Subcutaneous abdominal adipose tissue (tissue), 5 donors: ENCODE measurements around the gene MEAK7.
A peak's percentile ranks its signal among the peaks of the same experiment; 100 is the strongest.

Source experiments
- H3K27ac ChIP-seq: one replicate; pipeline ENCODE4 v1.7.0; 2013; ENCODE audit warnings: low read depth, mild to moderate bottlenecking, inconsistent platforms, low read length, moderate library complexity
- H3K27me3 ChIP-seq, 5 donors: one replicate each; pipeline ENCODE4 v1.7.0; 2013; ENCODE audit warnings: low read length in 5 of 5, inconsistent platforms in 1 of 5; ENCODE audit not compliant: control insufficient read depth in 5 of 5, insufficient read depth in 4 of 5
- H3K36me3 ChIP-seq, 5 donors: one replicate each; pipeline ENCODE4 v1.7.0; 2013; ENCODE audit warnings: low read length in 5 of 5; ENCODE audit not compliant: control insufficient read depth in 5 of 5, insufficient read depth in 5 of 5
- H3K4me1 ChIP-seq, 5 donors: one replicate each; pipeline ENCODE4 v1.7.0; 2013; ENCODE audit warnings: low read length in 5 of 5, mild to moderate bottlenecking in 3 of 5, moderate library complexity in 1 of 5; ENCODE audit not compliant: control insufficient read depth in 5 of 5, insufficient read depth in 5 of 5
- H3K4me3 ChIP-seq, 5 donors: one replicate each; pipeline ENCODE4 v1.7.0; 2013; ENCODE audit warnings: low read length in 5 of 5, low read depth in 1 of 5
- H3K9ac ChIP-seq, 5 donors: one replicate each; pipeline ENCODE4 v1.7.0; 2013; ENCODE audit warnings: low read length in 5 of 5, mild to moderate bottlenecking in 4 of 5, moderate library complexity in 3 of 5
- H3K9me3 ChIP-seq, 5 donors: one replicate each; pipeline ENCODE4 v1.7.0; 2013; ENCODE audit warnings: low read length in 5 of 5; ENCODE audit not compliant: control insufficient read depth in 5 of 5
- donor health status: healthy.
- donor health status: healthy.
- donor health status: healthy.
- donor health status: healthy.
- donor health status: healthy.

Gene MEAK7

DNA sequence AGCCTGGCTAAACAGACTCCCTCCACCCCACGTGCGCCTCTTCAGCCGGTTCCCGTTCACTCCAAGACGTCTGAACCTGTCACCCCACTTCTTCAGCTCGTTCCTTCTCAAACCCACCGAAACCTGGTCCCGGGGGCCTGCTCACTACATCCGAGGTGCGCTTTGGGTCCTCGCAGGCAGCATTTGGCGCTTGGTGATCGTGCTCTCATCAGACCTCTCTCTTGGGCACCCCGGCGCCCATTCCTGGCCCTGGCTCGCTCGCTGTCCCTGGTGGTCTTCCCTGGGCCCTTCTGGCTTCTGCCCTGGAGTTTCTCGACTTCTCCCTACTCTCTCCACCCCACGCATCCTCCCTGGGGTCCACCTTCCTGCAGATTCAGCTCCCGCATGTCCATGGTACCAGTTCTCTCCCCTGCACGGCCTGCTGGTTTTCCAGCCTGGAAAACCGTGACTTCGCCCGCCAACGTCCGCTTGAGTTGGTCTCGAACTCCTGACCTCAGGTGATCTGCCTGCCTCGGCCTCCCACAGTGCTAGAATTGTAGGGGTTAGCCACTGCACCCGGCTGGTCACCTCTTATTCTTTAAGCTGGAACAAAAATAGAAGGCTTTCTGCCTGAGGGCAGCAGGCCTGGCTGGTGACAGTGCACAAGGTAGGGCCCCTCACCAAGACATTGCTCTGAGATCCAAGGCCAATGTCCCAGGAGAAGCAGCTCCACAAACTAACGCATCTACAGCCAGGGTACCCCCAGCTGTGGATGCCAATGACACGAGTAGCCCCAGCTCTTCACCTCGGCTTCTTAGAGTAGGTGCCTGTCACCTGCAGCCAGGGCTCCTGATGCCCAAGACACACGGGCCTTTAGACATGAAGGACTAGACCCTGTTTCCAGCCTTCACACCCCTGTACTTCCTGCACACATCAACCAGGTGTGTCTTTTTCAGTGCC lies 1.1 kb upstream of the MEAK7 start:
- peak overlapping the region; percentile 75 for H3K27ac ChIP-seq
- H3K9me3 ChIP-seq = no peaks in the 10 kb centered on the region
- peaks cover 0 to 3% (median 0%) of the 10 kb centered on the region in 5 donors for H3K27me3 ChIP-seq
- H3K36me3 ChIP-seq = peaks cover 0 to 8% (median 2%) of the 10 kb centered on the region in 5 donors
- H3K4me3 ChIP-seq = peak overlapping the region; percentile 15 to 87 (median 81)
- peak overlapping the region in 4 of 5 donors; percentile 78 to 88 (median 80) for H3K9ac ChIP-seq
- peaks cover 3 to 40% (median 20%) of the 10 kb centered on the region in 5 donors for H3K4me1 ChIP-seq

DNA sequence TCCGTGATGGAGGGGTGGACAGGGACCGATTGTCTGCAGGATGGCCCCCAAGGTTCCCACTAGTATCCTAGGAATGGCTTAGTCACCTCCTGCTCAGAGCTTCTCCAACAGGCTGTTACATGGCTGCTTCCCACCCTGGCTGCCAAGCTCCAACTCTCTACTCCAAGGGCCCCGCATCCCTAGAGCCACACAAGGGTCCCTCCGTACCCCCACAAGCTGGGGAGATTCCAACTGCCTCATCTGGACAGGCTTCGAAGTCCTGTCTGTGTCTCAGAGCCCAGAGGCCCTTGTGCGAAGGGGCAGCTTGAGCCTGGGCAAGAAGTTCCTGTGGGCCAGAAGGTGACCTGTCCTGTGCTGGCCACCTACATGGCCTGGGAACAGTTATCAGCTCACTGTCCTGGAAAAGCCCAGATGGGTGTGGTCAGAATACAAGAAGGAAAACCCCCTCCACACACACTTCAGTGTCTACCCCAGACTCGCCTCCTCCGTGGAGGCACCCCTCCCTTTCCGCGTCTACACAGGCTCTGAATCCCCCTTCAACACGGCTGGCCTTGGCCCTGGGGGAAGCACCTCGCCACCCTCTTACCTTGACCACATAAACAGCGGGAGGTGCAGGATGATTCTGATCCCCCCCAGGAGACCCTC lies 586 bp downstream of the MEAK7 start:
- Histone ChIP-seq H3K27ac (peak overlapping the region; percentile 75), H3K4me3 (peak overlapping the region; percentile 80 to 87 (median 83)), H3K36me3 (peaks cover 0 to 13% (median 2%) of the 10 kb centered on the region in 5 donors), H3K27me3 (no peaks in the 10 kb centered on the region), H3K9me3 (no peaks in the 10 kb centered on the region), H3K9ac (peak overlapping the region in 4 of 5 donors; percentile 27 to 84 (median 68)), H3K4me1 (peaks cover 3 to 40% (median 20%) of the 10 kb centered on the region in 5 donors)

DNA sequence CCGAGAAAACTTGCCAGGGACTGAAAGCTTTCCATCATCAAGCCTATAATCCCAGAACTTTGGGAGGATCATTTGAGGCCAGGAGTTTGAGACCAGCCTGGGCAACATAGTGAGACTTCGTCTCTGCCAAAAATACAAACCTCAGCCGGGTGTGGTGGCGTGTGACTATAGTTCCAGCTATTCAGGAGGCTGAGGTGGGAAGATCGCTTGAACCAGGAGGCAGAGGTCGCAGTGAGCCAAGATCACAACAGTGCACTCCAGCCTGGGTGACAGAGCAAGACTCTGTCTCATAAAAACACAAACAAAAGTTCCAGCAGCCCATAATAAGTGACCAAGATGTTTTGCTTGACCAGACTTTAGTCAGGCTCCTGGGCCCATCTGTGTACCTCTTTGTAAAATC lies 1.9 kb downstream of the MEAK7 start:
- peaks cover 3 to 36% (median 20%) of the 10 kb centered on the region in 5 donors for H3K4me1 ChIP-seq
- no peak overlapping the region for H3K9ac ChIP-seq

DNA sequence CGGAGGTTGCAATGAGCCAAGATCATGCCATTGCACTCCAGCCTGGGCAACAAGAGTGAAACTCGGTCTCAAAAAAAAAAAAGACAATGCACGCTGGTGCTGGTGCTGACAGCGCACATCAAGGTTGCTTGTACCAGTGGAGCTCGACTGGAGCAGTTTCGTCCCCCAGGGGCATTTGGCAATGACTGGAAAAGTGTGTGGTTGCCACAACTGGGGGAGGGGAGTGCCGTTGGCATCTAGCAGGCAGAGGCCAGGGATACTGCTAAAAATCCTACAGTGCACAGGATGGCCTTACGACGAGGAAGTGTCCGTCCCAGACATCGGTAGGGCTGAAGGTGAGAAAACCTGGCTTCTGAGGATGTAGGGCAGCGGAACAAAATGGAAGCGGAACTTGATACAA lies 2.4 kb downstream of the MEAK7 start:
- Histone ChIP-seq H3K27ac (no peak overlapping the region), H3K9me3 (no peaks in the 10 kb centered on the region), H3K4me1 (peaks cover 3 to 31% (median 20%) of the 10 kb centered on the region in 5 donors)

More for the DNA sequence above, 1.9 kb downstream of the MEAK7 start:
- Histone ChIP-seq H3K27ac (no peak overlapping the region), H3K4me3 (no peak overlapping the region), H3K27me3 (no peaks in the 10 kb centered on the region), H3K9me3 (no peaks in the 10 kb centered on the region), H3K36me3 (peaks cover 0 to 20% (median 6%) of the 10 kb centered on the region in 5 donors)

DNA sequence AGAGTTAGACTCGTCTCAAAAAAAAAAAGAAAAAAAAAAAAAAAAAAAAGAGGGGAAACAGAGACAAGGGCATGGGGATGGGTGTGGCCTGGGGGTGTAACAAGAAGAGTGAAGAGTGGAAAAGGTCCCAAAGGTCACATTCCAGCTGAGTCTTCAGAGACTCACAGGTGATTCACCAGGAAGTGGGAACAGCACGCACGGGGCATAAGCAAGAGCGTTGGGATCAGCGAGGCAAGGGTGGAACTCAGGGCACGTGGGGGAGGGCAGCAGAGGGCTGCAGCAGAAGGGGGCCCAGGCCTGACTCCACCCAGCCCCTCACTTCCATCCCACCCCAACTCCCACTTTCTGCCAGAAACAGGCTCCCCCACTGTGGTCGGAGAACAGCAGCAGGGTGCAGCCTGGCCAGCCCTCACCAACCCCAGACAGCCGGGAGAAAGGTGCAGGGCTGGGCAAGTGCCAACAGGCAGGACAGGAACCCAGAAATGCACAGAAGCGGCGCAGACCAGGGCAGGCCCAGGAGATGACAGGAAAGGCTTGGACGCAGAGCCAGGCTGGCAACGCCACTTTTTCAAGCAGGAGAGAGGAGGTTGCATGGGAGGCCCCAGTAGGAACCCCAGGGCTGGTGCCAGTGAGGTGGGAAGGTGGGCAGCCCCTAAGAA lies 3.3 kb downstream of the MEAK7 start:
- H3K9ac ChIP-seq = no peak overlapping the region
- H3K27me3 ChIP-seq = no peaks in the 10 kb centered on the region
- H3K4me3 ChIP-seq = no peak overlapping the region
- no peaks in the 10 kb centered on the region for H3K9me3 ChIP-seq
- H3K27ac ChIP-seq = no peak overlapping the region
- peaks cover 3 to 23% (median 20%) of the 10 kb centered on the region in 5 donors for H3K4me1 ChIP-seq
- peaks cover 0 to 33% (median 18%) of the 10 kb centered on the region in 5 donors for H3K36me3 ChIP-seq

More for the DNA sequence above, 2.4 kb downstream of the MEAK7 start:
- no peak overlapping the region for H3K4me3 ChIP-seq
- peaks cover 0 to 25% (median 11%) of the 10 kb centered on the region in 5 donors for H3K36me3 ChIP-seq
- no peak overlapping the region for H3K9ac ChIP-seq
- H3K27me3 ChIP-seq = no peaks in the 10 kb centered on the region

DNA sequence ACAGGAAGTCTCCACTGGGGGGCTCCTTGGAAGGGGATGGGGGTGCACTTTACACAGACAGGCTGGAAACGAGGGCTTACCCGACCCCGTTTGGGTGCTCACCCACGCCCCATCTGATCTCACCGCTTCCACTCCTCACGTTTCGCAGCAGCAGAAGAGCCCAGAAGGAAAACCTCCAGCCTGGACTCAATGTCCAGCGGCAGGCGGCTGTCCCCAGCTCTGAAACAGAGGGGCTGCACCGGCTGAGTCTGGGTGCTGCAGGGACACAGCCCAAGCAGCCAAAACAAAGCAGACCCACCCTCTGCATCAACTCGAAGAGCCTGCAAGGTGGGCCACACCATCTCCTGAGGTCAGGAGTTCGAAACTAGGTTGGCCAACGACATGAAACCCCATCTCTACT lies 3.9 kb downstream of the MEAK7 start:
- Histone ChIP-seq H3K36me3 (peaks cover 0 to 40% (median 24%) of the 10 kb centered on the region in 5 donors), H3K9ac (no peak overlapping the region), H3K27me3 (no peaks in the 10 kb centered on the region), H3K4me3 (no peak overlapping the region), H3K4me1 (peaks cover 3 to 19% (median 18%) of the 10 kb centered on the region in 5 donors), H3K27ac (no peak overlapping the region), H3K9me3 (no peaks in the 10 kb centered on the region)

DNA sequence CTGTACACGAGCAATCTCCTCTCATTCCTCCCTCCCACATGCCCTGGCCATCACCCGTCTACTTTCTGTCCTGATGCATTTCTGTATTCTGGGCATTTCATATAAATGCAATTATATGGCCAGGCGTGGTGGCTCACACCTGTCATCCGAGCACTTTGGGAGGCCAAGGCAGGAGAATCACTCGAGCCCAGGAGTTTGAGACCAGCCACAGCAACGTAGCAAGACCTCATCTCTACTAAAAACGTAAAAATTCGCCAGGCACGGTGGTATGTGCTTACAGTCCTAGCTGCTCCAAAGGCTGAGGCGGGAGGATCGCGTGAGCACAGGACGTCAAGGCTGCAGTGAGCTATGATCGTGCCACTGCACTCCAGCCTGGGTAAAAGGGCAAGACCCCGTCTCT lies 4.8 kb downstream of the MEAK7 start:
- Histone ChIP-seq H3K9ac (no peak overlapping the region), H3K27me3 (no peaks in the 10 kb centered on the region), H3K27ac (no peak overlapping the region), H3K36me3 (peaks cover 1 to 49% (median 32%) of the 10 kb centered on the region in 5 donors), H3K9me3 (no peaks in the 10 kb centered on the region), H3K4me3 (no peak overlapping the region), H3K4me1 (peaks cover 3 to 11% (median 10%) of the 10 kb centered on the region in 5 donors)

DNA sequence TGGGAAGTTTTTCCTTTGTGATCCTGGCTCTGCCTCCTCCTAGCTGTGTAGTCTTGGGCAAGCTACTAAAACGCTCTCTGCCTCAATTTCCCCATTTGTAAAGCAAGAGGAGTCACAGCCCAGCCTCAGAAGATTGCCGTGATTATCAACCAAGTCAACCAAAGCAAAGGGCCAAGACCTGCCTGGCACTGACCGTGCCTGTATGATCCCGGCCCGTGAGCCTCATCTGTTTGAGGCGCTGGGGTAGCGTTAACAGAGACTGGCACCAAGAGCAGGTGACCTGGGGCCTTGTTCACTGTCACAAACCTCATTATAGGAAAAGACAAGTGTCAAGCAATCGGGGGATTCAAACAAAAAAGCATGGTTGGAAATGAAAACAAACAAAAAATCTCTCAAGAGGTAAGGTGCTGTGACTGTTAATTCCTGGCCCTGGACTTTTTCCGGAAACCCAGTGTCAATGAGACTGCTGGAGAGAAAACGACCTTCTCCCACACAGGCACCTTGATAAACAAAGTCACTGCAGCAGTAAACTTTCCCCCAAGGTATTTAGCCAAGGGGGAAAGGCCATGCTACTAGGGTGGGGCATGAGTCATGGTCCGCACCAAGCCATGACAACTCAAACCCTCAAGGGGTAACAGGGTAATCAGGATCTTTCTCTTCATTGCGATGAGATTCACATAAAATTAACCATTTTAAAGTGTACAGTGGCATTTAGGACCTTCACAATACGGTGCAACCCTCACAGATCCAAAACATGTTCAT lies 5.4 kb downstream of the MEAK7 start:
- H3K9me3 ChIP-seq = no peaks in the 10 kb centered on the region
- no peak overlapping the region for H3K27ac ChIP-seq
- no peak overlapping the region for H3K4me3 ChIP-seq
- no peak overlapping the region for H3K9ac ChIP-seq
- no peaks in the 10 kb centered on the region for H3K27me3 ChIP-seq
- H3K4me1 ChIP-seq = peaks cover 3 to 9% (median 8%) of the 10 kb centered on the region in 5 donors
- peaks cover 7 to 54% (median 36%) of the 10 kb centered on the region in 5 donors for H3K36me3 ChIP-seq

DNA sequence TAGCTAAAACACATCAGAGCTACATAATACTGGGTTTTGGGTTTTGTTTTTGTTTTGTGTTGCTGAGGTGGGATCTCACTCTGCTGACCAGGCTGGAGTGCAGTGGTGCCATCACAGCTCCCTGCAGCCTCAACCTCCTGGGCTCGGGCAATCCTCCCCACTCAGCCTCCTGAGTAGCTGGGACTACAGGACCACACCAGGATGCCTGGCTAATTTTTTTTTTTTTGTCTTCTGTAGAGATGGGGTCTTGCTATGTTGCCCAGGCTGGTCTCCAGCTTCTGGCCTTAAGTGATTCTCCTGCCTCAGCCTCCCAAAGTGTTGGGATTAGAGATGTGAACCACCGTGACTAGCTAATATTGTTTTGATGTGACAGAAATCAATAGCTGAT lies 6.2 kb downstream of the MEAK7 start:
- Histone ChIP-seq H3K27me3 (no peaks in the 10 kb centered on the region), H3K4me1 (peaks cover 0 to under 1% (median under 1%) of the 10 kb centered on the region in 5 donors), H3K36me3 (peaks cover 15 to 54% (median 36%) of the 10 kb centered on the region in 5 donors), H3K9ac (no peak overlapping the region), H3K9me3 (no peaks in the 10 kb centered on the region), H3K4me3 (no peak overlapping the region), H3K27ac (no peak overlapping the region)
